NOMO-1 treated with dmso at 0.1 percent for 144 hours (cell line): ENCODE data around the gene KRT32.

Source experiments
- DNase-seq: peaks from one replicate; lab custom pipeline; 2025; ENCODE audit not compliant: unreplicated experiment; lab: John Stamatoyannopoulos, UW

Gene KRT32

GRCh38 chr17:41466988-41467387 is at the start of gene KRT32:
TSS of gene KRT32 (minus strand) at chr17:41467386. CDS start at chr17:41467325, 61 bp downstream.
- no peak for DNase-seq

GRCh38 chr17:41516830-41517283 is 49.7 kb upstream of the KRT32 start:
- DNase-seq, result no peak

- DNase-seq, result no peak
These were observed 49.1 kb upstream of the KRT32 start for GRCh38 chr17:41516147-41516829.

- DNase-seq, result no peak
These were observed 46.0 kb upstream of the KRT32 start for GRCh38 chr17:41513168-41513547.

- DNase-seq, result peak; percentile 9
These were observed 45.5 kb upstream of the KRT32 start for GRCh38 chr17:41512546-41513167.

GRCh38 chr17:41511716-41512115 is 44.5 kb upstream of the KRT32 start:
- no peak for DNase-seq

GRCh38 chr17:41511116-41511515 is 43.9 kb upstream of the KRT32 start:
- DNase-seq, result no peak

GRCh38 chr17:41510251-41511065 is 43.3 kb upstream of the KRT32 start:
- no peak for DNase-seq

GRCh38 chr17:41507315-41507880 is 40.2 kb upstream of the KRT32 start:
- no peak for DNase-seq

- DNase-seq, result peak; percentile 40
These were observed 38.9 kb upstream of the KRT32 start for GRCh38 chr17:41505809-41506767.

GRCh38 chr17:41505007-41505808 is 38.0 kb upstream of the KRT32 start, which contains the start of gene KRT13:
TSS of gene KRT13 (minus strand) at chr17:41505612. CDS start at chr17:41505550, 62 bp downstream.
- DNase-seq, result no peak

- no peak for DNase-seq
These were observed 37.2 kb upstream of the KRT32 start for GRCh38 chr17:41504246-41504977.

- DNase-seq, result no peak
These were observed 36.0 kb upstream of the KRT32 start for GRCh38 chr17:41503202-41503601.

- DNase-seq, result no peak
These were observed 33.1 kb upstream of the KRT32 start for GRCh38 chr17:41500131-41500911.

GRCh38 chr17:41499714-41500113 is 32.5 kb upstream of the KRT32 start:
- no peak for DNase-seq

- DNase-seq, result peak; percentile 68
These were observed 31.1 kb upstream of the KRT32 start for GRCh38 chr17:41498276-41498675.

GRCh38 chr17:41496803-41497484 is 29.8 kb upstream of the KRT32 start:
- DNase-seq, result peak; percentile 98
